MM.1S (cell line): ENCODE results near the gene SNX18.

Experiments used
- DNase-seq: peaks from one replicate; pipeline ENCODE4 v3.0.0-alpha.2; 2015
- H2AFZ ChIP-seq: fragments of 300-600 bp; sonication (generic); 2 replicates; pipeline ENCODE4 v1.6.0; 2016; ENCODE audit warnings: antibody characterized with exemption, low read length
- H3F3A ChIP-seq: fragments of 300-600 bp; sonication (generic); 2 replicates; pipeline ENCODE4 v1.6.1; 2016; ENCODE audit warnings: mild to moderate bottlenecking, antibody characterized with exemption, low read length, moderate library complexity, mixed read lengths; ENCODE audit not compliant: insufficient read depth
- H3K27ac ChIP-seq: fragments of 300-600 bp; sonication (generic); 2 replicates; pipeline ENCODE4 v1.5.1; 2016; ENCODE audit warnings: mild to moderate bottlenecking, low read length
- H3K27me3 ChIP-seq: fragments of 300-600 bp; sonication (generic); replicated peaks from 2 replicates; pipeline ENCODE4 v1.6.0; 2016; ENCODE audit warnings: low read length; ENCODE audit not compliant: insufficient read depth
- H3K36me3 ChIP-seq: fragments of 300-600 bp; sonication (generic); replicated peaks from 2 replicates; pipeline ENCODE4 v1.6.1; 2016; ENCODE audit warnings: mild to moderate bottlenecking, low read length, mixed read lengths; ENCODE audit not compliant: insufficient read depth
- H3K4me1 ChIP-seq: fragments of 300-600 bp; sonication (generic); 2 replicates; pipeline ENCODE4 v1.6.1; 2016; ENCODE audit warnings: low read length, mixed read lengths
- H3K4me2 ChIP-seq: fragments of 300-600 bp; sonication (generic); 2 replicates; pipeline ENCODE4 v1.6.0; 2016; ENCODE audit warnings: low read depth, low read length
- H3K4me3 ChIP-seq: fragments of 300-600 bp; sonication (generic); 2 replicates; pipeline ENCODE4 v1.5.1; 2016; ENCODE audit warnings: low read length, mixed read lengths
- H3K79me2 ChIP-seq: fragments of 300-600 bp; sonication (generic); 2 replicates; pipeline ENCODE4 v1.6.1; 2016; ENCODE audit warnings: mixed run types, low read length, mixed read lengths
- H3K9ac ChIP-seq: fragments of 300-600 bp; sonication (generic); 2 replicates; pipeline ENCODE4 v1.6.1; 2016; ENCODE audit warnings: low read length, mixed read lengths
- H3K9me2 ChIP-seq: fragments of 300-600 bp; sonication (generic); replicated peaks from 2 replicates; pipeline ENCODE4 v1.6.1; 2016; ENCODE audit warnings: mild to moderate bottlenecking, low read length, mixed read lengths; ENCODE audit not compliant: insufficient read depth
- H3K9me3 ChIP-seq: fragments of 300-600 bp; sonication (generic); replicated peaks from 2 replicates; pipeline ENCODE4 v1.6.1; 2016; ENCODE audit warnings: mild to moderate bottlenecking, low read length, mixed read lengths; ENCODE audit not compliant: insufficient read depth
- H4K20me1 ChIP-seq: fragments of 300-600 bp; sonication (generic); 2 replicates; pipeline ENCODE4 v1.6.1; 2016; ENCODE audit warnings: mild to moderate bottlenecking, low read length, moderate library complexity, mixed read lengths; ENCODE audit not compliant: insufficient read depth
- EZH2 ChIP-seq: fragments of 300-600 bp; sonication (generic); optimal IDR thresholded peaks from 2 replicates; pipeline ENCODE3; 2017; ENCODE audit warnings: low read depth, mild to moderate bottlenecking, antibody characterized with exemption, low read length, mixed read lengths
- EZH2phosphoT487 ChIP-seq: fragments of 300-600 bp; sonication (generic); IDR thresholded peaks from 2 replicates; pipeline ENCODE4 v1.6.1; 2018; ENCODE audit warnings: antibody characterized with exemption, low read length
- TF ChIP-seq, protein P1 (sequence below): fragments of 300-600 bp; sonication (generic); IDR thresholded peaks from 2 replicates; pipeline ENCODE4 v1.5.1; 2016; ENCODE audit warnings: antibody characterized with exemption, low read length, mixed read lengths

The SNX18 gene

DNA sequence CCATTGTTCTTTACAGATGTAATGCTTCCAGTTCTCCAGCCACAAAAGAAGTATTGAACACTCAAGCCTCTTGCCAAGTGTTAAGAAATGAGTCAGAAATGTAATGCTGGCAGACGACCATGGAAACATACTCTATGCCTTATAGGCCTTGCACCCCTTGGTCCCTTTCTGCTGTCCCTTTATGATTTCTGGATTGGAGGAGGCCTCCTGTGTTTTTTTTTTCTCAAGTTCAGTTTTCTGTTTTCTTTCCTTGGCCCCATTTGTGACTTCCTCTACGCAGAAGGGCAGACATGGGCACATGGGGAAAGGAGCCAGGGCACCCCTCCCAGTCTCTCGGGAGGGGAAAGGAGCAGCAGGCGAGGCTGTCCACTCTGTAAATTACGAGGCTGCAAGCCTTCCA is 53.4 kb downstream of the SNX18 start:
- Histone ChIP-seq H3K27me3 (no peaks in the 10 kb centered on the region), H3K4me3 (no peak overlapping the region), H3F3A (no peaks in the 10 kb centered on the region), H2AFZ (no peak overlapping the region), H3K79me2 (no peaks in the 10 kb centered on the region), H3K4me1 (no peaks in the 10 kb centered on the region), H3K9me2 (no peaks in the 10 kb centered on the region), H3K27ac (no peak overlapping the region), H3K9ac (no peak overlapping the region), H3K4me2 (no peak overlapping the region), H3K9me3 (no peaks in the 10 kb centered on the region), H3K36me3 (no peaks in the 10 kb centered on the region), H4K20me1 (no peaks in the 10 kb centered on the region)
- DNase-seq, result no peak
- TF ChIP-seq EZH2, result no peak
- no peak for TF ChIP-seq EZH2phosphoT487
- TF ChIP-seq, protein P1, sequence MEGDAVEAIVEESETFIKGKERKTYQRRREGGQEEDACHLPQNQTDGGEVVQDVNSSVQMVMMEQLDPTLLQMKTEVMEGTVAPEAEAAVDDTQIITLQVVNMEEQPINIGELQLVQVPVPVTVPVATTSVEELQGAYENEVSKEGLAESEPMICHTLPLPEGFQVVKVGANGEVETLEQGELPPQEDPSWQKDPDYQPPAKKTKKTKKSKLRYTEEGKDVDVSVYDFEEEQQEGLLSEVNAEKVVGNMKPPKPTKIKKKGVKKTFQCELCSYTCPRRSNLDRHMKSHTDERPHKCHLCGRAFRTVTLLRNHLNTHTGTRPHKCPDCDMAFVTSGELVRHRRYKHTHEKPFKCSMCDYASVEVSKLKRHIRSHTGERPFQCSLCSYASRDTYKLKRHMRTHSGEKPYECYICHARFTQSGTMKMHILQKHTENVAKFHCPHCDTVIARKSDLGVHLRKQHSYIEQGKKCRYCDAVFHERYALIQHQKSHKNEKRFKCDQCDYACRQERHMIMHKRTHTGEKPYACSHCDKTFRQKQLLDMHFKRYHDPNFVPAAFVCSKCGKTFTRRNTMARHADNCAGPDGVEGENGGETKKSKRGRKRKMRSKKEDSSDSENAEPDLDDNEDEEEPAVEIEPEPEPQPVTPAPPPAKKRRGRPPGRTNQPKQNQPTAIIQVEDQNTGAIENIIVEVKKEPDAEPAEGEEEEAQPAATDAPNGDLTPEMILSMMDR, result no peak

DNA sequence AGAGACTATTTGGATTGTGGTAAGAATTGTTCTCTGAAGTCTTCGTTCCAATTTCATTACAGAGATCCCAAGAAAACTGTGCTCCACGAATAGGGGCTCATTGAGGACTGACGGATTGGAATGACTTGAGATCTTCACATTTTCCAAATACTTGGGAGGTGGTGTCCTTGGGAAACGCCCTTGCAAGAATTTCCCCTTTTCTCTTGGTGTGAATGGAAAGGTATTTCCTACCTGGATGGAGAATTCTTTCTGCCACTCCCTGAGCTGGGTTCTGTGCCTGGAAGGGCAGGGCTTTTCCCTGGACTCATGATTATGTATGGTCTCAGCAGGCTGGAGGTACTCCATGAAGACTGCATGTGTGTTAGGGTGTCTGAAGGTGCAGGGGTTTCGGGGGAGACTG is 53.9 kb downstream of the SNX18 start:
- H3K4me2 ChIP-seq, result no peak overlapping the region

DNA sequence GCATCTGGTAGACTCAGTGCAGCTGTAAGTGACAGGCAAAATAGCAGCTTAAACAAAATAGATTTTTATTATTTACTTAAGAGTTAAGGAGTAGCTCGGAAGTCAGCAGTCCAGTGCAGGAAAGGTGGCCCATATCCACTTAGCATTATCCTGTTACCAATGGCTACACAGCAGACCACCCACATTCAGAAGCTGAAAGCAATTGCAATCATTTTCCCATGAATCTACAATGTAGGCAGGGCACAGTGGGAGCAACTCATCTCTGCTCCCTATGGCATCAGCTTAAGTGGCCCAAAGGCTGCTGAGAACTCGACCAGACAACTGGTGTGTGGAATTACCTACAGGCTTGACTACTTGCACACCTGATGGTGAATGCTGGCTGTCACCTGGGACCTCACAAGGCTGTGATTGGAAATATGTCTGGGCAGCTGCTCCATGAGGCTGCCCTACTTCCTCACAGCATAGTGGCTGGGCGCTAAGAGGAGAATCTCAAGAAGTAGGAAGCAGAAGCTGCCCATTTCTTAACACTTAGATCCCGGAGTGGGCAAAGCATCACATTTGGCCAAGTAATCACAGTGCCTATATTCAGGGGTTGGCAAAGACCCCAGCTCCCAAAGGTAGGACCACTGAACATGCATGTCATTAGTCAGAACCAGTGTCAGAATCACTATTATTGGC is 56.4 kb downstream of the SNX18 start:
- Histone ChIP-seq H3K4me1 (no peaks in the 10 kb centered on the region), H3K79me2 (no peaks in the 10 kb centered on the region), H3K9me2 (no peaks in the 10 kb centered on the region), H2AFZ (no peak overlapping the region), H4K20me1 (no peaks in the 10 kb centered on the region), H3K36me3 (no peaks in the 10 kb centered on the region), H3F3A (no peaks in the 10 kb centered on the region), H3K4me3 (no peak overlapping the region), H3K9me3 (no peaks in the 10 kb centered on the region), H3K4me2 (no peak overlapping the region), H3K9ac (no peak overlapping the region), H3K27me3 (no peaks in the 10 kb centered on the region), H3K27ac (no peak overlapping the region)
- TF ChIP-seq, protein P1, result no peak
- TF ChIP-seq EZH2phosphoT487 (no peak), EZH2 (no peak)
- DNase-seq, result no peak

More for the DNA sequence above, 53.9 kb downstream of the SNX18 start:
- TF ChIP-seq EZH2 (no peak), EZH2phosphoT487 (no peak)
- TF ChIP-seq, protein P1, result no peak
- no peak overlapping the region for H3K27ac ChIP-seq
- no peak overlapping the region for H3K9ac ChIP-seq
- H3K4me3 ChIP-seq, result no peak overlapping the region
- no peaks in the 10 kb centered on the region for H4K20me1 ChIP-seq
- no peak for DNase-seq
- H3K79me2 ChIP-seq, result no peaks in the 10 kb centered on the region
- no peaks in the 10 kb centered on the region for H3K36me3 ChIP-seq
- H3K9me3 ChIP-seq, result no peaks in the 10 kb centered on the region
- H3K9me2 ChIP-seq, result no peaks in the 10 kb centered on the region
- H3K4me1 ChIP-seq, result no peaks in the 10 kb centered on the region
- no peaks in the 10 kb centered on the region for H3F3A ChIP-seq
- no peak overlapping the region for H2AFZ ChIP-seq
- no peaks in the 10 kb centered on the region for H3K27me3 ChIP-seq
